HS-27A (cell line): ENCODE data around the gene AUTS2.

Source experiments
- DNase-seq: peaks from one replicate; pipeline ENCODE4 v3.0.0-alpha.2; 2012; ENCODE audit warnings: low read depth, missing footprints

AUTS2 gene

DNA sequence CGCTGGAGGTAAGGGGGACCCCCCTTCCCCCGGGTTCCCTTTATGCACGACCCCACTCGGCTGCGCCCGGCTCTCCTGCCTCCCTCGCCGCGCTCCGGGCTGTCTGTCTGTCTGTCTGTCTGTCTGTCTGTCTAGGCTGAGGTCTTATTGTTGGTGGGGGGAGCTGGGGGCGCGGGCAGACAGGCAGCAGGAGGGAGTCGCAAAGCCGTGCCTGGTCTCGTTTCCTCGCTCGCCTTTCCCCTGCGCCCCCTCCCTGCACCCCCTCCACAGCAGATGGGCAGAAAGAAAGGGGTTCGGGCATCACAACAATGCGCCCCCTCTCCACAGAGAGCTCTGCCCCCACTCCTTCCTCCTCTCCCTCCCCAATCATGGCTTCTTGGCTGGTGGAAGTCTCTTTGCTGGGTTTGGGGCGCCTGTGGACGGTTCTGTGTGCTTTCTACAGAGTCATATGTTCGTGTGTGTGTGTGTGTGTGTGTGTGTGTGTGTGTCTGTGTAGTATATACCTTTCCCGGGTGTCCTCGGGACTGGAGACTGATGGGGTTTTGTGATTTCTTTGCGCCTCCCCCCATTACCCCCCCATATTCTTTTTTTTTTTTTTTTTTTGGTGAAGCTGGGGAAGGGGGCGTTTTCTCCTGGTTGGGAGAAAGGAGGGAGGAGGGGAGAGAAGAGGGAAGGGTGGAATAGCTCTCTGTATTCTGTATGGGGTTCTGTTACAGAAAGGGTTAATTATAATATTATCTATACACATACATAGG is 1.9 kb downstream of the AUTS2 start:
- no peak for DNase-seq

GRCh38 chr7:69600710-69601519 is 2.6 kb downstream of the AUTS2 start:
- DNase-seq = no peak

GRCh38 chr7:69602522-69602921 is 4.2 kb downstream of the AUTS2 start:
- no peak for DNase-seq

GRCh38 chr7:69603351-69603750 is 5.1 kb downstream of the AUTS2 start:
- no peak for DNase-seq

DNA sequence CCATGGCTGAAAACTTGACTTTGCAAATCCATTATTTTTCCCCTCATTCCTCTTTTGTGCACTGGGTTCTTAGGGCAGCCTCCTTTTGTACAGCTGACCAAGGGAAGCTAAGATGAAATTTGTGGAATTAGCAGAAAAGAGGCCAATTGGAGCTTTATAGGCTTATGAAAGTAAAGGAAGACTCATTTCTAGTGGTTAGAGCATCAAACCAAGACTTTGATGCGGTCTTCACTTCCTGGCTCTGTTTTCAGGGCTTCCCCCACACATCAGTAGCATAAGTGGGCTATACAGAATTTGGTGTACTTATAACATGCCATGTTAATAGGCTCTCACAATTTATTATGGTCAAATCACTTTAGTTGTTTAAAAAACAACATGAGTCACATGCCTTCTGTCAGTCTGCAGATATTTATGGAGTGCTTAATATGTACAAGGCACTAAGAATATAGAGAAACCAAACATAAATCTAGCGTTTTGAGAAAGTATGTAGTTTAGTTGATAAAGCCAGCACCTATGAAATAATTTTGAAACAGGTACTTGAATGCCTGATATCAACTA is 5.7 kb downstream of the AUTS2 start:
- DNase-seq = no peak

DNA sequence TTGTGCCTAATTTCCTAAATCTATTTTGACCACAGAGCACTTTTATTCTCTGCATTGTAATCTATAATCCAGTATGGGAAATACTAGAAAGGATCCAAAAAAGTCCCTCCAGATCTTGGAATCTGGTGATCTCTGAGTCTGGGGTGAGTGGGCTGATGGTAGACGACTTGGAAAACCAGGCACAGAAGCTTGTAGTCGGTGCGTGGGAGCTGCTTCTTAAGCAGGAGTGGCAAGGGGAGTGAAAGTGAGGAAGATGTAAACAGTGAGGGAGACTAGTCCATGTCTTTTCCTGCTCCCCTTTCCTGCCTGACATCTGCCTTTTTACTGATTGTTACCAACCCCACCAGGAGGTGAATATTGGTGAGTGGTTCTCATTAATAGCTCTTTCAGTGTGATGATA is 6.8 kb downstream of the AUTS2 start:
- no peak for DNase-seq

- DNase-seq = no peak
These were observed 7.3 kb downstream of the AUTS2 start for GRCh38 chr7:69605546-69605945.

- no peak for DNase-seq
These were observed 9.8 kb downstream of the AUTS2 start for GRCh38 chr7:69608049-69608448.

DNA sequence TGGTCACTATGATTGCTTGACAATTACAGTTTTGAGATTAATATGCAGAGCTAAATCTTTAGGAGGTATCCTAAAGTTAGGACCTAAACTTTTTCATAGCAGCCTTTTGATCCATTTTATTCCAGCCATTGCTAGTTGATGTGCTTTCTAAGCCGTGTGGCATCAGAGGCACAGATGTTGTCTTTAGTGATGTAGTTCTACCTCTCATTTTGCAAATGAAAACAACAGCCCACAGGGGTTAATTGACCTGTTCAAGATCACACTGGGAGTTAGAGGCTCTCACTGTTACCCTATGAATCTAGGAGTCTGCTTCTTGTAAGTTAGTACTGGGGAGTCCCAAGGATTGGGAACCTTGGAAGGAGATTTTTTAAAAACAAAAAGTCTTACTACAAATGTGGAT is 10.6 kb downstream of the AUTS2 start:
- DNase-seq = no peak

DNA sequence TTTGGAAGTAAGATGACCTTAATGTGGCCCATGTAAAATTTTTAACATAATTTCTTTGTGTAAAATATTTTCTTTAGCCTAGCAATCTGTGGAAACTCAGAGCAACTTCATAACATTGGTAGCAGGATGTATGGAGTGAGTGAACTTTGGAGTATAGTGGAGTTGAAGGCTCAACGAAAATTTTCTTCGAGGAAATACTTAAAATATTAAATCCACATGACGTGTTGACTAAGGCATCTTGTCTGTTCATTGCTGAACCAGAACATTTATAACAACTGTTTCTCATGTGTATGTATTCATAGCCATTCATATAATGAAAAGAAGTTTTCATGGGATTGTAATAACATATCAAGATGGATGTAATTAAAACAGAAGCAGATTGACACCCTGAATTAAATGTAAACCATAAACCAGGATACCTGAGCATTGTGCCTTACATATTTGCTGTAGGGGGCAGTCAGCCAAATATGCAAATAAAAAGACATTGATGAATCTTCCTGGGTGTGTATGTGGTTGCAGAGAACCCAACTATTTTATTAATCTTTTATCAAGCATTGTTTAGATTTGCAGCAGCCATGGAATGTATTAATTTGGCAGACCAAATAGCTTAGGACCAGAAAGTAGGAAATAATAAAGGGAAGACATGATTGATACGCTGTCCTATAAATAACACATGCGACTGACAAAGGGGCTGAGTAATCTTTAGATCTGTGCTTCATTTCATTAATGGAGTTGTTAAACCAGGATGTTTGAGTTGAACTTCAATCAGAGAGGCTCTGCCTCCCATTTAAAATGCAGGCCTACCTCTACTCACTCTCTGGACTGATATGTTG is 11.5 kb downstream of the AUTS2 start:
- no peak for DNase-seq

DNA sequence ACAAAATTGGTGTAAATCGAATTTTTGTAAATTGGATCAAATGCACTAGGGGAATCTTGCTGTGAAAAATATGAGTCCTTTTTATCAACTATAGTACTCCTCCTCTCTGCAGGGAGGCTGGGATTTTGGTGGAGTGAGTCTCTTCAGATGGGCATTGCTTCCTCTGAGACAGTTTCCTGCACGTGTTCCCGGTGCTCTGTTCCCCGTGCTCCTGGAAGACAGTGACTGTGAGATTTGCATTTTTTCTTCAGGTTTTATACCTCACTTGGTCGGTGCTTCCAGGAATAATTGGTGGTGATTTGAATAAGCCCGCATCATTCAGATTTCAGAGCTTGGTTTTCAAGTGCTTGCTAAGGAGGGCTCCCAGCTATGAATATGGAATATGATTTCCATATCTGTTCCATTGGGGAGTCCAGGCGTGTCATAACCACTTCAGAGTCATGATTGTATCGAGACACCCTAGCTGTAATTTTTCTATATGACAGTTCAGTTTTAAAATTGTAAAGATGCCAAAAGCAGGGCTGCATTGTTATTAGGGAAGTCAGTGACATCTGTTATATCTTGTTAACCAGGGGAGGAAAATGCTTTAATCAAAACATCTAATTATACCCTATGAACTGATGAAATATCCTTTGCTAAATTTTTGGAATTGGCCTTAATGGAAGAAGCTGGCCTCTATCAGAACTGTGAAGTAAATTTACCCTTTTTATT is 12.3 kb downstream of the AUTS2 start:
- DNase-seq = no peak

GRCh38 chr7:69612981-69613380 is 14.7 kb downstream of the AUTS2 start:
- no peak for DNase-seq

GRCh38 chr7:69613846-69614245 is 15.6 kb downstream of the AUTS2 start:
- DNase-seq = no peak

- no peak for DNase-seq
These were observed 17.4 kb downstream of the AUTS2 start for GRCh38 chr7:69615685-69616084.

DNA sequence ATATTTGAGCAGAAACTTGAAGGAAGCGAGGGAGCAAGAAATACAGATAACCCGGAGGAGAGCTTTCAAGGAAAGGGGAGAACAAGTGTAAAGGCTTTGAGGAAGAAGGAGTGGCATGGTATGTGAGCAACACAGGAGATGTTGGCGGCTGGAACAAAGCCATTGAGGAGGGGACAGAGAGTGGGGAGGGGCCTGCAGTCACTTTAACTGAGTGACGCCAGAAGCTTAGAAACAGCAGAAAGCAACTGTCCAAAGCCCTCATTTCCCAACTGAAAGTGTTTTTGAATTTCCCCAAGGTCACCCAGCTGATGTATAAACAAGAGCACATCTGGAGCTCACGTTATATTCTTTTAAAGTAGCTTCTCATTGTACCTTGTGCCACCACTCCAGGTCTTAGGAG is 19.1 kb downstream of the AUTS2 start:
- DNase-seq = no peak

- DNase-seq = no peak
These were observed 20.8 kb downstream of the AUTS2 start for GRCh38 chr7:69619054-69619453.

DNA sequence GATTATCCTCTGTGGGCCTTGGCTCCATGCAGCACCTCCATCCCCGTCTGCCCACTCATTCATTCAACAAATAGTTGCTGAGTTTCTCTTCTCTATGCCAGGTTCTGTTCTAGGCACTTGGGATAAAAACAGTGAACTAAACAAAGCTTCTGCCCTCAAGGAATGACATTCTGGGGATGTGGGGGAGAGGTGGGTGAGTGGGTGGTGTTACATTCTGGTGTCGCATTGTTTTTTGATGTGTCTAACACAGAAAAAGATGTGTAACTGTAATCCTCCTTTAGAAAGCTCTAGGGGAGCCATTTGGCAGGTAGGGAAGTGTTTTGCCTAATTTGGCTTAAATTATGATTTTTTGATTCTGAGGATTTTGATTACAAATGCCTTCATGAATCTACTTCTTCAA is 21.4 kb downstream of the AUTS2 start:
- DNase-seq = no peak

DNA sequence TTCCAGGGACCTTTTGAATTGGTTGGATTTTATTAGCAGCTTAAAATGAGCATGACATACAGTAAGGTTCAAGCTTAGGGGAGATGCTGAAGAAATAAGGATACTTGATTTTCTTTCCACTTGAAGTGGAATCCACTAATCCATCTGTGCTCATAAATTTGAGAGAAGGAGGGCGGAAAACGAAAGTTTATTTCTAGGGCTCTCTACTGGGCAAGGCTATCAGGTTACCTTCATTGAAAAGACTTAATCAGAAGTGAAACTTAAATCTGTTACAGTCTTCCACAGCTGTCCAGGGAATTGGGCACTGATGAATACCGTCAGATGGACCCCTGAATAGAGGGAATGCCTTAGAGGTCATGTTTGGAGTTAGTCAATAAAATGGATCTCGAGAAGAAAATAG is 21.8 kb downstream of the AUTS2 start:
- DNase-seq = no peak

- no peak for DNase-seq
These were observed 22.4 kb downstream of the AUTS2 start for GRCh38 chr7:69620650-69621049.

GRCh38 chr7:69622014-69622835 is 23.9 kb downstream of the AUTS2 start:
- no peak for DNase-seq

DNA sequence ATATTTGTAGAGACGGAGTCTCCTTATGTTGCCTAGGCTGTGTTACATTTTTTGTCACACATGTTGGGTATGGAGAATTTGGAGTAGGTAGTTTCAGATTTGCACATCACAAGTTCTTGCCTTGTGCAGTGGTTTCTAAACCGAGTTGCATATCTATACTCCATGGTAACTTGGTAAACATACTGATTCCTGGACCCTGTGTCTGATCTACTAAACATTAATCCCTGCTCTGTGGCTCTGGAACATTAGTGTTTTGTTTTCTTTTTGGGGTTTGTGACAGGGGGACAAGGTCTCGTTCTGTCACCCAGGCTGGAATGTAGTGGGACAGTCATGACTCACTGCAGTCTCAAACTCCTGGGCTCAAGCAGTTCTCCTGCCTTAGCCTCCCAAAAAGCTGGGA is 24.7 kb downstream of the AUTS2 start:
- no peak for DNase-seq
